Glomerular endothelial cell (primary cell): ENCODE results near the gene POLE. TPM values are rescaled to one million over a fixed set of nuclear protein-coding genes. Genes with fewer than 3 reads are reported as not detected.

Source experiments
- DNase-seq: peaks from one replicate; pipeline ENCODE4 v3.0.0-alpha.2; 2011; ENCODE audit warnings: low read depth, low spot score; ENCODE audit errors: extremely low read depth
- total RNA-seq: library from RNA; depleted of rRNA; stranded (reverse); fragments of >200 nt; gene quantifications from 2 replicates; pipeline ENCODE4 v1.2.3, GENCODE V29; 2015

The POLE gene, protein sequence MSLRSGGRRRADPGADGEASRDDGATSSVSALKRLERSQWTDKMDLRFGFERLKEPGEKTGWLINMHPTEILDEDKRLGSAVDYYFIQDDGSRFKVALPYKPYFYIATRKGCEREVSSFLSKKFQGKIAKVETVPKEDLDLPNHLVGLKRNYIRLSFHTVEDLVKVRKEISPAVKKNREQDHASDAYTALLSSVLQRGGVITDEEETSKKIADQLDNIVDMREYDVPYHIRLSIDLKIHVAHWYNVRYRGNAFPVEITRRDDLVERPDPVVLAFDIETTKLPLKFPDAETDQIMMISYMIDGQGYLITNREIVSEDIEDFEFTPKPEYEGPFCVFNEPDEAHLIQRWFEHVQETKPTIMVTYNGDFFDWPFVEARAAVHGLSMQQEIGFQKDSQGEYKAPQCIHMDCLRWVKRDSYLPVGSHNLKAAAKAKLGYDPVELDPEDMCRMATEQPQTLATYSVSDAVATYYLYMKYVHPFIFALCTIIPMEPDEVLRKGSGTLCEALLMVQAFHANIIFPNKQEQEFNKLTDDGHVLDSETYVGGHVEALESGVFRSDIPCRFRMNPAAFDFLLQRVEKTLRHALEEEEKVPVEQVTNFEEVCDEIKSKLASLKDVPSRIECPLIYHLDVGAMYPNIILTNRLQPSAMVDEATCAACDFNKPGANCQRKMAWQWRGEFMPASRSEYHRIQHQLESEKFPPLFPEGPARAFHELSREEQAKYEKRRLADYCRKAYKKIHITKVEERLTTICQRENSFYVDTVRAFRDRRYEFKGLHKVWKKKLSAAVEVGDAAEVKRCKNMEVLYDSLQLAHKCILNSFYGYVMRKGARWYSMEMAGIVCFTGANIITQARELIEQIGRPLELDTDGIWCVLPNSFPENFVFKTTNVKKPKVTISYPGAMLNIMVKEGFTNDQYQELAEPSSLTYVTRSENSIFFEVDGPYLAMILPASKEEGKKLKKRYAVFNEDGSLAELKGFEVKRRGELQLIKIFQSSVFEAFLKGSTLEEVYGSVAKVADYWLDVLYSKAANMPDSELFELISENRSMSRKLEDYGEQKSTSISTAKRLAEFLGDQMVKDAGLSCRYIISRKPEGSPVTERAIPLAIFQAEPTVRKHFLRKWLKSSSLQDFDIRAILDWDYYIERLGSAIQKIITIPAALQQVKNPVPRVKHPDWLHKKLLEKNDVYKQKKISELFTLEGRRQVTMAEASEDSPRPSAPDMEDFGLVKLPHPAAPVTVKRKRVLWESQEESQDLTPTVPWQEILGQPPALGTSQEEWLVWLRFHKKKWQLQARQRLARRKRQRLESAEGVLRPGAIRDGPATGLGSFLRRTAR (N-terminal part only)
- total RNA-seq, result 19.4 and 25.4 TPM in 2 replicates

DNA sequence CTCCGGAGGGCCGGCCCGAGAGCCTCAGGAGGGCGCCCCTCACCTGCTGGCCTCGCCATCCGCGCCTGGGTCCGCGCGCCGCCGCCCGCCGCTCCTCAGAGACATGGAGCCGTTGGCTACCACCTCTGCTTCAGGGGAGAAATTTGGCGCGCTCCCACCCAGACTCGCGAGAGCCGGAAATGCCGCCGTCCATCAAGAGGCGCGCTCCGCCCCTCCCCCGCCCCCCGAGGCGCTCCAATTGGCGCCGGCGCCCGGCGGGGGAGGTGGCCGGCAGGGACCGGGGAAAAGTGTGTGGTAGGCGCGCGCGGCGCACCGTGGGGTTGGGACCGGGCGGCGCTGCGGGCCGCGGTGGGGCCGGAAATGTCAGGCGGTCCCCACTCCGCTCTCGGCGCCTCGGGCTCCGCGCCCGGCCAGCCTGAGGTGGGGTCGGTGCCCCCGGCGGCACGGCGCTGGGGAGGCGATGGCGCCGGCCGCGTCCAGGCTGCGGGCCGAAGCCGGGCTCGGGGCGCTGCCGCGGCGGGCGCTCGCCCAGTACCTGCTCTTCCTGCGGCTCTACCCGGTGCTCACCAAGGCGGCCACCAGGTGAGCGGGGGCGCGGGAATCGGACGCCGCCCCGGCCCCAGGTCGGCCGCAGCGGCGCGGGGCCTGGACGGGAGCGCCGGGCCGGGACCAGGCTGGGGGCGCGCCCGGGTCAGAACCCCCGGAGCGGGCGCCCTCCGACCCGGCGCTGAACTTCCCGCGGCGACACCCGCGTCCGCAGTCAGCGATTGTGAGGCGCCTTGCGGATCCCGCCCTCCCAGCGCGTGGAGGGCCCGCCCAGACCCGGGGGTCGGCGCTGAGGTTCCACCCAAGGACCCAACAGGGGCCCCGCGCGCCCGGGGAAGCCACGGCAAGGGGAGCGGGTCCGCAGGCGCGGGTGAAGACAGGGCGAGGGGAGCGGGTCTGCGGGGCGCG lies at the start of gene POLE, which contains the start of gene PXMP2:
Gene POLE (minus strand): TSS at position 132 of the 954 bp plus-strand sequence. CDS start 27 bp downstream, at position 105.
Gene PXMP2 (plus strand): TSS at position 377 of the 954 bp plus-strand sequence. CDS start 84 bp downstream, at position 461.
- DNase-seq, result no peak

DNA sequence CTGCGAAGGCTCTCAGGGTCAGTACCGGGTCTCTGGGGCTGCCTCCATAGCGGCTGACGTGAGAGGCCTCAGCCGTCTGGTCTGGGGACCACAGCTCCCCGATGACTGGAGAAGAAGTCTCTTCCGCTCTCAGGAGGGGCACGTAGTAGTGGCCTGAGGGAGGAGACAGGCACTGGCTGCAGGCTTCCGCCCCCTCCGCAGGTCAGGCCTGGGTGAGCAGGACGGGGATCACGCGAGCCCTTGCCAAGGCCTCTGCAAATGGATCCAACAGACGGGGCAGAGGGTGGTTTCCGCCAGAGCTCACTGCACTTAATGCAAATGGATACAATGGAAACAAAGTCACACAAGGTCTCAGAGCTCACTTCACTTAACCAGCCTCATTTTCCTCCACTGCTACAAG lies 49.8 kb upstream of the POLE start:
- DNase-seq, result no peak

DNA sequence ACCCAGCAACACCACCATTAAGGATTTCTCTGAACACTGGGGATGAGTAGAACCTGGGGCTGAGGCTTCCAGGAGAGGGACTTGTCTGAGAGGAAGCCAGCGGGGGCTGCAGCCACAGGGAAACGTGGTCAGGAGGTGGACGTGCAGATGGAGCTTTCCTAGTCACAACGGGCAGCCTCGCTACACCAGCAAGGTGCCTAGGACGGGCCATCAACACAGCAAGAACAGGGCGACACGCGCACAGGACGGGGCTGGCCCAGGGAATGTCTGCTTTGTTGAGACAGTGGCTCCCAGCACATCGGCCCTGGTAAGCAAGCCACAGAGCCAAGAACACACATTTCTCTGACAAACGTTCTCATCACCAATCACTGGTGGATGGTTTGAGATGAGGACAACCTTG lies 49.2 kb upstream of the POLE start:
- DNase-seq, result no peak

DNA sequence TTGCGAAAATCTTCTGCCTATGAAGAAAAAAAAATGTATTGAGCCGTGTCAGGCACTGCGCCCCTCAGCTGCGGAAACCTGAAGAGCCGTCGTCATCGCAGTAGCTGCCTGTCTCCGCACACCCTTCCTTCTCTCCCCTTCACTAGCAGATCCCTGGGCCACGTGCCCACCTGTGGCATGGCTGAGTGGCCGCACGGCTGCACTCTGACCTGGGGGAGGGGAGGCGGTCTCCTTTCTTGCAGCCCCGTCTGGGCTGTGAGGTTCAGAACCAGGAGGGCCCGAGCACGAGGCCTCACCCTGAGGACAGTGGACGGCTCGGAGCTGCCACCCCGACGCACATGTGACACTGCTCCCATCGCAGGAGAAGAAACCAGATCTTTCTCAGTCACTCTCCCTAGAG lies 48.4 kb upstream of the POLE start:
- DNase-seq, result no peak

DNA sequence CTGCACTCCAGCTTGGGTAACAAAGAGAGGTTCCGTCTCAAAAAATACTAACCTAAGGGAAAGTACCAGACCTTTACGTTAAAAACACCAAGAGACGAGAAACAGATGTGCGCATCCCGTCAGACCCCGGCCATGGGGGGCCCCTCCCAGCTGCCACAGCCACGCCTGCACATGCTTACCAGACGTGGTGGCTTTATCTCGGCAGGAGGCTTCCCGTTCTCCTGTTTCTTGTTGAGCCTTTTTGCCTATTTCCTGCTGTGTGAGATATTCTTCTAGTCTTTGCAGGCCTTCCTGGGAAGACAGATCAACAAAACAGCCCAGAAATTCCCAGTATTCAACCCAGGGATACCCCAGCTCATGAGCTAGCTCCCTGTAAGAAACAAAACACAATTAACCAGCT lies 47.1 kb upstream of the POLE start:
- no peak for DNase-seq

DNA sequence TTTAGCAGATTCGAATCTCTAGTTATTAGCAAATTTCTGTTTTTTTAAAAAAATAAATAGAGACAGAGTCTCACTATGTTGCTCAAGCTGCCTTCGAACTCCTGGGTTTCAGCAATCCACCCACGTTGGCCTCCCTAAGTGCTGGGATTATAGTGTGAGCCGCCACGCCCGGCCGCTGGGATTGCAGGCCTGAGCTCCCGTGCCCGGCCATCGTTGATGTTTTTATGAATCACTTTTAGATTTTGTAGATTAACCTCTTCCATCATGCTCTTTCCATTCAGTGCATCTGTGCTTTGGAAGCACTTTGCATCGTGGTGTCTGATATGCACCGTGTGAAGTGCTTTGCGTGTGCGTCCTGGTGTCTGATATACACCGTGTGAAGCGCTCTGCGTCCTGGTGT lies 44.4 kb upstream of the POLE start:
- no peak for DNase-seq

DNA sequence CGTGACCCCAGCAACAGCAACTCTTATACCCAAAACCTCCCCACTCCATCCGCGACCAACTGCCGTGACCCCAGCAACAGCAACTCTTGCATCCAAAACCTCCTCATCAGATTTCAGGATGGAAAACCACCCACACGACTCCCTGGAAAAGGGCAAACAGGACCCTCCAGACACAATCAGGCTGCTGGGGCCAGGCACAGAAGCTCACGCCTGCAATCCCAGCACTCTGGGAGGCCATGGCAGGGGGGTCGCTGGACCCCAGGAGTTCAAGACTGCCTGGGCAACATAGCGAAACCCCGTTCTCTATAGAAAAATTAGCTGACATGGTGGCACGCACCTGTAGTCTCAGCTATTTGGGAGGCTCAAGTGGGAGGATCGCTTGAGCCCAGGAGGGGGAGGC lies 43.2 kb upstream of the POLE start:
- DNase-seq, result no peak

DNA sequence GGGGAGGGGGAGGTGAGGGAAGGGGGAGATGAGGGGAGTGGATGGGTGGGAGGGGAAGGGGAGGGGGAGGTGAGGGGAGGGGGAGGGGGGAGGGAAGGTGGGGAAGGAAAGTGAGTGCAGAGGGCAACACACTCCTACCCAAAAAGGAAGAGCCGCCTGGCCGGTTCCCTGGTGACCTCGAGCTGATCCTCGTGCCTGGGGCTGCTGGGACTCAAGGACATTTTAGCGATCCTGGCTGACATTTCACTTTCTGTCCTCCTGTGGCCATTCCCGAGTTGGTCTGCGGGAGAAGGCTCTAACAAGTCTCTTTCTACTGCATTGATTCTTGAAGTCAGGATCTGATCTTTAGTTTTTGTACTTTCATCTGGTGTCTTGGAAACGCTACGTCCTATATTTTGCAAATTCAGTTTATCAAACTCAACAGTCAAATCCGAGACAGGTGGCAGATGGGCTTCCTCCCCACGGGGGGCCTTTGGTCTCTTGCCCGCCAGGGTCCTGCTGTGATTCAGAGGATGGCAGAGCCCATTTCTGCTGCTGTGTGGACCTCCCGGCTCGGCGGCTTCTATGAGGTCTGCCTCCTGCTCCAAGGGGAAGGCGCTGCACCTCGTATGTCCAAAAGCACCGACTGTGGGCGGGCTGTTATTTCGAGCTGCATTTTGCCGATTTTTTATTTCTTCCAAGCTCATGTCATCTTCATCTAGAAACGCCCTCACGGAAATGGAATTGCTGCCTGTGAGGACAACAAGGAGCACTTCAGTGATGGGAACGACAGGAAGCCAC lies 42.6 kb upstream of the POLE start:
- DNase-seq, result no peak

DNA sequence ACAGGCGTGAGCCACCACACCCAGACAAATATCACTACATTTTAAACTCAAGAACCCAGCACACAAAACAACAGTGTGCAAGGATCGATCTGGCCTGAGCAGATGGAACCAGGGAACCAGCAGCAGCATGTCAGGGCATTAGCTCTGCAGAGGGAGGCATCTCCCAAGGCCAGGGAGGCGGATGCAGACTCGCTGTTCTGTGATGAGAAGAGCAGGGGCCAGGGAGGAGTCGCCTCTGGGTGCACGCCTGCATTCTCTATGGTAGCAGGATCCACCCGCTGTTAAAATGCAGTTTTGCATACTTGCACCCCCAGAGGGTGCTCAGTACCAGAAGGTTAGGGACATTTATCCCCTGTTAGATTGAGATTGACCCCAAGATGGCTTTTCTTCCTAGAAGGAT lies 41.4 kb upstream of the POLE start:
- no peak for DNase-seq

DNA sequence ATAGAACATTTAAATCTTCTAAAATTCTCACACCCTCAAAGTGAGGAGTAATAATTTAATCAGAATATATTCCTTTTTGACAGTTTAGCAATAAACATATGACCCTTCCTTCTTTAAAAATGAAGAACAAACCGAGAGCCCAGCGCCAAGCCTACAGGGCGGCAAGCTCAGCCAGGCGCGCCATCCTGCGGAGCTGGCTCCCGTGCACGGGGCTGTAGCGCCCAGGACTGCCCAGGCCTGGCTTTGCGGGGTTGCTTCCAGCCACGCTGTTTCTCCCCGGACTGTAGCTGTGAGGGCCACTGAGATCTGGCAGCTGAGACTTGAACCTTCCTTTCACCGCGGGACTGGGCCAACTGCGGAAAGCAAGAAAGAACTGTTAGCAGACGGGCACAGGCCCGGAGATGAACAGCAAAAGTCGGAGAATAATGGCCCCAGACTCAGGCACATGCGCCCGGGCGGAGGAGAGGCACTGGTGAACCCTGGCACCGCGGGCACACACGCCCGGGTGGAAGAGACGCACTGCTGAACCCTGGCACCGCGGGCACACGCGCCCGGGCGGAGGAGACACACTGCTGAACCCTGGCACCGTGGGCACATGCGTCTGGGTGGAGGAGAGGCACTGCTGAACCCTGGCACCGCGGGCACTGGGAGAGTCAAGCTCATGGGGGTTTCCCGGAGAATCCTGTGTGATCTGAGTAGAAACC lies 40.1 kb upstream of the POLE start:
- no peak for DNase-seq

DNA sequence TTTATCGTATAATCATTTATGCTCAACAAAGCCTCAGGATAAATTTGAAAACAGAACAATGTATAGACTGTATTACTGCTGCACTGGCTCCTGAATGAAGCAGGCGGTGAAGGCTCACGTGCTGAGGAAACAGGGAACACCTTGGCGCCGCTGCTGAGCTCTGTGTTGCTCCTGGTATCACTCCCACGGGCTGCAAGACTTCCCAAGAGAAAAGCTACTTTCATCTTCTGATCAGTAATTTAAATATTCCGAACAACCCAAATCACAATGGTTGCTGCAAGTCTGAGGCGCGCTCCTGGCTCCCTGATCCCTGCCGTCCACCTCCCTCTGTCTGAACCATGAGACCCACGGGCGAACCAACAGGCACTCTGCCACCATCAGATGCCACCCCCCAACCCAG lies 39.2 kb upstream of the POLE start:
- no peak for DNase-seq

DNA sequence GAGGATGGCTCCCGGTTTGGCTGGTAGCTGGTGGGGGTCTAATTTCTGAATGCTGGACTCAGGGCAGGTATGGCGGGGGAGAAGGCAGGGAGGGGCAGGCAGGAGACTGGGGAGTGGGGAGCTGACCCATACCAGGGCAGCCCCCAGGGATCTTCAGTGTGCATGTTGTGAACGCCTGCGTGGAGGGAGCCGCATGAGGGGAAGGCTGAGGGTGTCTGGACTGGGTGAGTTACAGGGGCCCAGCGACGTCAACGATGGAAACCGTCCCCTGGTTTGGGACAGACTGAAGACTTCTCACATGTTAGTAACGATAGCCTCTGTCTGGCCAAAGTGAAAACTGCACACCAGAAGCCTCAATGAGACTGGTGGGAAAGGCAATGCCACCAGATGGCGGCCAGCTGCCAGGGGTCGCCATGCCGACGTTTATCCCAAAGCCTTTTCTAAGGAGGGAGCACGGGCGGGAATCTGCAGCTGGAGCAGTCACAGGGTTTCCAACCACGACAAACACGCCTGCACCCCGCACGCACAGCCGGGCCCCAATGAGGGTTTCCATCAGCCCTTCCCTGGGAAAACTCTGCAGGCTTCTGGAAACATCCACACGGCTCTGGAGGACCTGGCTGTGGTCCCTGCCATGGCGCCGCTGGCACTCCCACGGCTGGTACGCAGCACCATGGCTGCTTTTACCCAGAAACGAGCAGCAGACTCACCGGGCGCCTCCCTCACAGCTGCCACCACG lies 37.5 kb upstream of the POLE start:
- DNase-seq, result no peak

DNA sequence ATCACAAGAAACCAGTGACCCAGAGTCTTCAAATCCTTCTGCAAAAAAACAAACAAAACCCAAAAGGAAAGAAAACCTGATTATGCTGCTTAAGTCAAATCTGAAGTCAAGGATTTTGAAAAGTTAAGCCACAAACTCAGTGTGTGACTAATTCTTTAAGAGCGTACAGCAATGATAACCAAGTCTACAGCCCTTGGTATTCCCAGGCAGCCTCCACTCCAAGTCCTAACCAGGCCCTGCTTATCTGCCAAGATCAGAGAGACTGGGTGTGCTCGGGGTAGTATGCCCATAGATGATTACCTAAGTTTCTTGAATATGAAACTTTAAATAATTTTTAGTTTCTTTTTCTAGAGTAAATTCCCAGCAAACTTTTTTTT lies 36.6 kb upstream of the POLE start:
- no peak for DNase-seq

DNA sequence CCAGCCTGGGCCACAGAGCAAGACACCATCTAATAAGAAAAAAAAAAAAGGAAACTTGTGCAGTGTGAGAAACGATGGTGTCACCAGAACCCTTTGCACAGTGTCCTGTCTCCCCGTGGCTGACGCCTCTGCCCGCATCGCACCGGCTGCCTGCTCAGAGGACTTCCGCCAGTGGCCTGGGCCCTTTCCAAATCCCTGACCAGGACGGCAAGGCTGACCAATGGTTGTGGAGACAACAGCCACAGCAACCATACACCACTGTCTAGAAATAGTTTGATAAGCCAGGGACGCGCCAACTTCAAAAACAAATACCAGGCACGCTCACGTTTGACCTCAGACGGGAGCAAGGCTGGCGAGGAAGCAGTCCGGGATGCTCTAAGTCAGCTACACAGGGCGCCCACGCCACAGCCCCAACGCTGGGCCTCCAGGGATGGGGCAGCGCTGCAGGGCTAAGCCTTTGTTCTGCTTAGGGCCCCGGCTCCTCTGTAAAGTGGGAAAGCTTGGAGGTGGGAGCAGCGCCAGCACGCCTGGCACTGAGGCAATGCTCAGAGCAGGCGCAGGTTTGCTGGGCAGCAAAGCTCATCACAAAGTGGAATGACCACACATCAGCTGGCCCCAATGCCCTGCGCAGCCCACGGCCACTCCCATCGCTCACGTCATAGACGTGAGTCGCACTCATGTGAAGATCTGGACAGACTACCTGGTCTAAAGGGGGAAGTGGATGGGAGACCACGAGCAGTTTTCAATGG lies 36.0 kb upstream of the POLE start:
- DNase-seq, result no peak

DNA sequence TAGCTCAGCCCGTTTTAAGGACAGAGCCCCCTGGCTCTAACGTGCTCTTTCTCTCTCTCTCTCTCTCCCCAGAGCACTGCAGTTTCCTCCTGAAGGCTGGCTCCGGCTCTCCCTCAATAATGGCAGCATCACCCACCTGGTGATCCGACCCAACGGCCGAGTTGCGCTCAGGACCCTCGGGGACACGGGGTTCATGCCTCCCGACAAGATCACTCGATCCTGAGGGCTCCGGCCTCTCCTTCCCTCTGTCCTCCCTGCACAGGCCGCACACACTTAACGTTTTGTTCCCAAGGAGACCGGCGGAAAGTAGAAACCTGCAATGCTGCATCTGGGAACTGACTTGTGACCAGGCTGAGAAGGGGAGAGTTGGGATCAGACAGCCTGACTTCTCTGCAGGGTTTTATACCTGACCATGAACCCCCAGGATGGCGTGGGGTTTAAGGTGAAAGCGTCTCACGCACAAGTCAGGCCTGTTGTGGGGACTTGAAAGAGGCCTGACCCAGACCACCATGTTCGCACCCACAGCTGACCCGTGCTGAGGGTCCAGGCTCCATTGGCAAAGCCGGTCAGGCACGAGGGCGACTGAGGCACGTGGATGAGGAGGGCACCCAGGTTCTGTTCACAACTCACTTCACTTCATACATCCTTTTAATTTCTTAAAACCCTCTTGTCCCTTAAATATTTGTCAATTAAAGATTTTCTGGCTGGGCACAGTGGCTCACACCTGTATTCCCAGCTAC lies 33.6 kb upstream of the POLE start:
- DNase-seq, result no peak

DNA sequence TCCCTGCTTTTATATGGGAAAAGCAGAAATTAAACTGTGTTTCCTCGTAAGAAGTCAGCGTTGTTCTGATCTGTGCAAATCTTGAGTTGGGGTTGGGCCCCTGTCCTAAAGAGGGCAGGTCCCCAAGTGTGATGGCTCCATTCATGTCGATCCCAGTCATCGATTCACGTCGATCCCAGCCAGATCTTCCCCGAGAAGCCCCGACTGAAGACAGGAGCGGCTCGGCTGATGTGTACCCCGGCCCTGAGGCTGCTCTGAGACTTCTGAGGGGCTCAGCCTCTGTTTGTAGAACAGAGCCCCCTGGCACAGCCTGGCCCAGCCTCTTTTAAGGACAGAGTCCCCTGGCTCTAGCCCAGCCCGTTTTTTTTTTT lies 32.8 kb upstream of the POLE start:
- DNase-seq, result no peak
